ENCODE measurements around the gene CHD2.

Gene CHD2

DNA sequence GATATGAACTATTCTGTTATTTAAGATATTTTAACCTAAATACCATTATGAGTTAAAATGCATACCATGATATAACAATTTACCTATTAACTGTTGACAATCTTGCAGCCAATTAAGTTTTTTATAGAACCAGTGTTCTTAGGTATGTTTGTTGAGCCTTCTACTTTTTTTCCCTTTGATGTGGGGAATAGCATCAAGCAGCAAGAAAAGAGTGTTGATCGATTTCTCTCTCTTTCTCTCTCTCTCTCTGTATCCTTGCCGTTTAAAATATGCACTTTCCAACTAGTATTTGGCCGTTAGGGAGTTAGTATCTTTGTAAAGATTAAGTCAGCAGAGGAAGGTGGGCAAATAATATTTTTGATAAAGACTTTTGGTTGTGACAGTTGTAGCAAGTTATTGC is 5.9 kb downstream of the CHD2 start:
- TF ChIP-seq, protein P1, sequence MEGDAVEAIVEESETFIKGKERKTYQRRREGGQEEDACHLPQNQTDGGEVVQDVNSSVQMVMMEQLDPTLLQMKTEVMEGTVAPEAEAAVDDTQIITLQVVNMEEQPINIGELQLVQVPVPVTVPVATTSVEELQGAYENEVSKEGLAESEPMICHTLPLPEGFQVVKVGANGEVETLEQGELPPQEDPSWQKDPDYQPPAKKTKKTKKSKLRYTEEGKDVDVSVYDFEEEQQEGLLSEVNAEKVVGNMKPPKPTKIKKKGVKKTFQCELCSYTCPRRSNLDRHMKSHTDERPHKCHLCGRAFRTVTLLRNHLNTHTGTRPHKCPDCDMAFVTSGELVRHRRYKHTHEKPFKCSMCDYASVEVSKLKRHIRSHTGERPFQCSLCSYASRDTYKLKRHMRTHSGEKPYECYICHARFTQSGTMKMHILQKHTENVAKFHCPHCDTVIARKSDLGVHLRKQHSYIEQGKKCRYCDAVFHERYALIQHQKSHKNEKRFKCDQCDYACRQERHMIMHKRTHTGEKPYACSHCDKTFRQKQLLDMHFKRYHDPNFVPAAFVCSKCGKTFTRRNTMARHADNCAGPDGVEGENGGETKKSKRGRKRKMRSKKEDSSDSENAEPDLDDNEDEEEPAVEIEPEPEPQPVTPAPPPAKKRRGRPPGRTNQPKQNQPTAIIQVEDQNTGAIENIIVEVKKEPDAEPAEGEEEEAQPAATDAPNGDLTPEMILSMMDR (IDR thresholded peaks at IDR 0.05; ENCODE audit: low read depth, low read length, missing control alignments), result no peak
- DNase-seq (ENCODE audit: low read depth), result no peak
- H3K4me3 ChIP-seq (ENCODE audit: low read depth, low read length), result peak overlapping the region; percentile 19; the same call in 1 of the 2 replicates

DNA sequence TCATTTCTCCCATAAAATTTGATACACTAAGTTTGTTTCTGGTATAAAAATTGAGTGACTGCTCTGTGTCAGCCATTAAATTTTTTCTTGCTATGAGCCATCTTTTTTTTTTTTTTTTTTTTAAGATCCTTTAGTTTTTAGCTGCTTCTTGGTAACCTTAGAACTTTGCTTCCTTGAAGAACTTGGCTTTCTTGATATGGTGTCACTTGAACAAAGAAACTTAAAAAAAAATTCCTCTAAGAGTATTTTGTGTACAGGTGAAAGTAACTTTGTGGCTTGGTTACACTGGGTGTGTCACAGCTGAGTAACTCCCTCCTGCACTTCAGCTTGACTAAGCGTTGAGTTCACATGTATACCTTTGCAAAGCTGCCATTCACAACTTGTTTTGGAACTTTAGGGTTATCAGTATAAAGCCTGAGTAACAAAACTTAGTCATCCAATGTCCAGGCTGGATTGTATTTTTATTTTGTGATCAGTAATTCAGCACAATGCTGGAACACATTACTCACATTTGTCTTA is 6.5 kb downstream of the CHD2 start:
- TF ChIP-seq, protein P1 (IDR thresholded peaks at IDR 0.05; ENCODE audit: low read depth, low read length, missing control alignments), result no peak
- no peak for DNase-seq (ENCODE audit: low read depth)
- peak overlapping the region; percentile 19; the same call in 1 of the 2 replicates for H3K4me3 ChIP-seq (ENCODE audit: low read depth, low read length)

DNA sequence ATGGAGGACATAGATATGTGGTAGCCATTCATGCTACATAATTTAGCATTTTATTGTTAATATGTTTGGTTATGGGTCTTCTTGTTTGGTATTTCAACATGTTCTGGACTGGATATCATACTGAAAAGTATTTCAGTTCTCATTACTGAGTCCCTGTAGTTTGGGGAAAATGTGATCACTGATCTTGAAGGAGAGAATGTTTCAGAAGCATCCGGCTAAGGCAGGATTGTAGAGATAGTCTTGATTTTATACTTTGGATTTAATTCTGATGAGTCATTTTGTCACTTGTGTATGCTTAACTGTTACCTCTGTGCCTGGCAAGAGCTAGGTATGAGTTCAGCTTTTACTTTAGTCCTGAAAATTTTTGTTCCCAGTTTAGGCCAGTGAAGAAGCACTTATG is 7.1 kb downstream of the CHD2 start:
- TF ChIP-seq, protein P1 (IDR thresholded peaks at IDR 0.05; ENCODE audit: low read depth, low read length, missing control alignments), result no peak
- no peak overlapping the region; the same call in 1 of the 2 replicates for H3K4me3 ChIP-seq (ENCODE audit: low read depth, low read length)
- DNase-seq (ENCODE audit: low read depth), result no peak

DNA sequence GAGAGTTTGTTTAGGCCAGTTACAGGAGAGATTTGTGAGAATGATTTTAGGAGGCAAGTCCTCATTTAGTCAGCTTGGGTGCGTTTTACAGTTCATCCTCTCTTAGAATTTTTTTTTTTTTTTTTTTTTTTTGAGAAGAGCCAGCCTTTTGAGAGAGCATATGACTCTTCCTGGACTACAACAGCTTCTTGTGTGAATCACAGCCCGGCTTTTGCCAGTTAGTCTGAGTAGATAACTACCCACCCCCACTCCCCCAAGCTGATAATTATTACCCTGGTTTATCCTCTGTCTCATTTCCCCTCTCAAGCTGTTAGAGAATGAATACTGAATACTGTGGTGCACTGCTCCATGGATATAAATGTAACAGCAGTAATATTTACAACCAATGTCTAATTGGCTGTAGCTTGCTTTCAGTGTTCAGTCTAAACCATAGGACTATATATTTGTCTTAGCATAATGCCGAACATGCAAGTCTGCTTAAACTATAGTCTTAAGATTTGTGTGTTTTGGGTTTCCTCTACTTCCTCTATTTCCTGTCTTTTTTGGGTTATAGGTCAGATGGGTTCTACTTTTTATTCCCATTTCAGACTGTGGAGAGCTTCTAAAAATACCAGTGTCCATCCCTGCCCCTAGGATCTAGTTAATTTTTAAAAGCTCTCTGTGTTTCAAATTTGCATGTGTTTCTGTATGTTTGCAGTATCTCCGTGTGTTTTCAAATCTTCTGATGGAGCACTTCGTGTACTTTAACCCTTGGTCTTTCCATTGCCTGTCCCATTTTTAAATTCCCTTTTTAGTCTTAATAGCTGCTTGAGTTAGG is 8.0 kb downstream of the CHD2 start:
- H3K4me3 ChIP-seq (ENCODE audit: low read depth, low read length), result no peak overlapping the region
- DNase-seq (ENCODE audit: low read depth), result no peak
- TF ChIP-seq, protein P1 (IDR thresholded peaks at IDR 0.05; ENCODE audit: low read depth, low read length, missing control alignments), result no peak

DNA sequence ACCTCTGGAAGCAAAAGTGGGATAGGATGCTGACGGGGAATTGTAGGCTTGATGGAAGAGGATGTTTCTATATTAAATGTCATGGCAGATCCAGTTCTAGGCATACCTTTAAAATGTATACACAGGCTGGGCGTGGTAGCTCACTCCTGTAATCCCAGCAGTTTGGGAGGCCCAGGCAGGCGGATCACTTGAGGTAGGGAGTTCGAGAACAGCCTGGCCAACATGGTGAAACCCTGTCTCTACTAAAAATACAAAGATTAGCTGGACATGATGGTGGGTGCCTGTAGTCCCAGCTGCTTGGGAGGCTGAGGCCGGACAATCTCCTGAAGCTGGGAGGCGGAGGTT is 8.6 kb downstream of the CHD2 start:
- TF ChIP-seq, protein P1 (IDR thresholded peaks at IDR 0.05; ENCODE audit: low read depth, low read length, missing control alignments), result no peak
- no peak overlapping the region for H3K4me3 ChIP-seq (ENCODE audit: low read depth, low read length)
- DNase-seq (ENCODE audit: low read depth), result no peak

DNA sequence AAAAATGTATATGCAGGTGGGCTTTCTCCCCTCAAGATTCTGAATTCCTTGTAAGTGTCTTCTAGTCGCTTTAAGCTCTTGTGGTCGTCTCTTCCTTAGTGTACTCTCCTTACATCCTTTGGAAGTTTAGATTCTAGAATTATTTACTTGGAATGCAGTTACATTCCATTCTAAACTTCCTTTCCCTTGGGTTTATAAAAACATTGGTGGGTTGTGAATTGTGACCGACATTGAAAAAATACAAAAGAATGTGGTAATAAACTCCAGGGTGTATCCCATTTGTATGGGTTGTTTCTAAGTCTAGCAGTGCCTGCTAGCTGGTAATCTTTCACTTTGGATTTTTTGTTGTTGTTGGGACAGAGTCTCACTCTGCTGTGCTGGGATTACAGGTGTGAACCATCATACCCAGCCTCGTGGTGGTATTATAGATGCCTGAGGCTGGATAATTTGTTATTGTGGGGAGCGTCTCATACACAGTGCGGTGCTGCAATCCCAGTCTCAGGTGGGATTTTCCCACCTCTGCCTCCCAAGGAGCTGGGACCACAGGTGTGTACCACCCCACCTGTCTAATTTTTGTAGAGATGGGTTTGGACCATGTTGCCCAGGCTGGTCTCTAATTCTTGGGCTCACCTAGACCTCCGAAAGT is 9.1 kb downstream of the CHD2 start:
- TF ChIP-seq, protein P1 (IDR thresholded peaks at IDR 0.05; ENCODE audit: low read depth, low read length, missing control alignments), result no peak
- DNase-seq (ENCODE audit: low read depth), result no peak
- H3K4me3 ChIP-seq (ENCODE audit: low read depth, low read length), result no peak overlapping the region
